Panc1 (cell line): ENCODE results near the gene XPNPEP1. TPM values are rescaled to one million over a fixed set of nuclear protein-coding genes. Genes with fewer than 3 reads are reported as not detected.

ENCODE experiments used
- ATAC-seq: fragments of 200-7000 bp; cut with Tn5 transposase; 2 replicates; pipeline ENCODE4 v1.9.1; 2020; ENCODE audit warnings: mild to moderate bottlenecking, moderate library complexity
- BruUV-seq: library from RNA; stranded (reverse); fragments of 400-500 nt; replicated peaks from 2 replicates; lab custom pipeline; 2021; lab: Mats Ljungman, UMichigan
- CTCF ChIA-PET: fragments of 300-600 bp; sonication (Branson Sonifier 250); formaldehyde crosslinking; loops from one replicate; lab custom pipeline; 2022; ENCODE audit warnings: antibody characterized with exemption; lab: Charles Lee
- POLR2A ChIA-PET: fragments of 300-600 bp; sonication (Branson Sonifier 250); formaldehyde crosslinking; loops from one replicate; lab custom pipeline; 2022; ENCODE audit warnings: antibody characterized with exemption; lab: Charles Lee
- DNase-seq: peaks from one replicate; pipeline ENCODE4 v3.0.0-alpha.2; 2010; ENCODE audit warnings: low read depth, low spot score
- H3K27ac ChIP-seq: 2 replicates; pipeline ENCODE4 v1.5.1; 2011; ENCODE audit warnings: mild to moderate bottlenecking, low read length, inconsistent platforms
- H3K27me3 ChIP-seq: fragments of 200-500 bp; sonication (Bioruptor generic); 2 replicates; pipeline ENCODE4 v1.6.0; 2014; ENCODE audit warnings: low read length, inconsistent platforms; ENCODE audit not compliant: control insufficient read depth, insufficient read depth
- H3K36me3 ChIP-seq: fragments of 200-500 bp; sonication (Bioruptor generic); 2 replicates; pipeline ENCODE4 v1.5.1; 2014; ENCODE audit warnings: inconsistent platforms, mild to moderate bottlenecking, low read length, moderate library complexity; ENCODE audit not compliant: control insufficient read depth, insufficient read depth
- H3K4me1 ChIP-seq: 2 replicates; pipeline ENCODE4 v1.5.1; 2011; ENCODE audit warnings: inconsistent platforms, mild to moderate bottlenecking, low read length, moderate library complexity; ENCODE audit not compliant: control insufficient read depth, insufficient read depth
- H3K4me3 ChIP-seq, 2 experiments: 2 replicates each; pipeline ENCODE4 v1.5.1; 2011 to 2012; ENCODE audit warnings: low read depth in 2 of 2, low read length in 2 of 2, mild to moderate bottlenecking in 2 of 2, inconsistent platforms in 1 of 2, moderate library complexity in 1 of 2
- H3K9me3 ChIP-seq: fragments of 200-500 bp; sonication (Bioruptor generic); 2 replicates; pipeline ENCODE4 v1.5.1; 2014; ENCODE audit warnings: low read depth, mild to moderate bottlenecking, inconsistent platforms, low read length, moderate library complexity; ENCODE audit not compliant: control insufficient read depth, insufficient read depth
- CTCF ChIP-seq: fragments of 450-650 bp; IDR thresholded peaks from 2 replicates; pipeline ENCODE4 v1.5.1; 2017; ENCODE audit warnings: mild to moderate bottlenecking
- POLR2AphosphoS5 ChIP-seq: IDR thresholded peaks from 2 replicates; pipeline ENCODE4 v1.6.1; 2012; ENCODE audit warnings: mild to moderate bottlenecking, low read depth, low read length, moderate library complexity
- REST ChIP-seq, 2 experiments: IDR thresholded peaks; 2 replicates each; pipeline ENCODE4 v1.6.1; 2011 to 2012; ENCODE audit warnings: low read depth in 2 of 2, control low read depth in 1 of 2, low read length in 1 of 2, mild to moderate bottlenecking in 1 of 2, moderate library complexity in 1 of 2; ENCODE audit not compliant: insufficient read depth in 1 of 2
- SIN3A ChIP-seq: IDR thresholded peaks from 2 replicates; pipeline ENCODE4 v1.6.1; 2012; ENCODE audit warnings: low read depth, mild to moderate bottlenecking, low read length, moderate library complexity, borderline replicate concordance; ENCODE audit not compliant: insufficient read depth
- TCF7L2 ChIP-seq: IDR thresholded peaks from 2 replicates; pipeline ENCODE4 v1.6.1; 2011; ENCODE audit warnings: mild to moderate bottlenecking, low read depth, low read length, inconsistent platforms
- in situ Hi-C: cut with HindIII; loops from 2 replicates; pipeline ENCODE4 v1.10.0; 2016; ENCODE audit warnings: low sequenced_read_pairs, low pct_unique_long_range_greater_than_20kb
- intact Hi-C: fragments of 100-400 bp; cut with micrococcal nuclease; formaldehyde crosslinking; loops from one replicate; pipeline ENCODE4 v1.10.0; 2022; ENCODE audit not compliant: unreplicated experiment
- total RNA-seq: library from RNA; stranded (reverse); gene quantifications from one replicate; pipeline ENCODE4 v1.2.1, GENCODE V29; 2021; ENCODE audit not compliant: unreplicated experiment

The XPNPEP1 gene
- total RNA-seq, 1 experiment from 2014 or later = 61.2 TPM

GRCh38 chr10:109894516-109894915 lies 28.8 kb downstream of the XPNPEP1 start:
- no peaks in the 10 kb centered on the region for H3K27me3 ChIP-seq
- BruUV-seq = no TSS peak
- no peak for DNase-seq
- ChIA-PET POLR2A (no interaction called here), CTCF (no interaction called here)
- peaks cover 7% of the 10 kb centered on the region for H3K36me3 ChIP-seq
- no peak for ATAC-seq
- in situ Hi-C loops = no loop called here
- H3K4me3 ChIP-seq = no peak overlapping the region
- intact Hi-C loops = no loop called here
- no peaks in the 10 kb centered on the region for H3K4me1 ChIP-seq
- no peak for TF ChIP-seq REST (IDR thresholded peaks at IDR 0.05; ENCODE audit: insufficient read depth in 1 of 2, low read depth in 2 of 2, low read length in 1 of 2)
- TF ChIP-seq CTCF = no peak
- no peak overlapping the region for H3K27ac ChIP-seq
- no peaks in the 10 kb centered on the region for H3K9me3 ChIP-seq

- Histone ChIP-seq H3K4me3 (no peak overlapping the region), H3K9me3 (no peaks in the 10 kb centered on the region), H3K4me1 (no peaks in the 10 kb centered on the region), H3K36me3 (peaks cover 7% of the 10 kb centered on the region), H3K27ac (no peak overlapping the region), H3K27me3 (no peaks in the 10 kb centered on the region)
- ATAC-seq = no peak
- ChIA-PET CTCF (no interaction called here), POLR2A (no interaction called here)
- no peak for DNase-seq
- BruUV-seq = no TSS peak
- no peak for TF ChIP-seq CTCF
- no peak for TF ChIP-seq REST (IDR thresholded peaks at IDR 0.05; ENCODE audit: insufficient read depth in 1 of 2, low read depth in 2 of 2, low read length in 1 of 2)
- no peak for TF ChIP-seq SIN3A
- no peak for TF ChIP-seq POLR2AphosphoS5
- no peak for TF ChIP-seq TCF7L2
- intact Hi-C loops = no loop called here
- in situ Hi-C loops = no loop called here
Measured at GRCh38 chr10:109893386-109893785, 29.9 kb downstream of the XPNPEP1 start.
